GM19452 (cell line): ENCODE results near the gene CORO1C.
A peak's percentile ranks its signal among the peaks of the same experiment; 100 is the strongest.
"Not testable (repeated sequence)": the region's sequence is repeated elsewhere in the genome, so short reads cannot be mapped to it uniquely, and the experiment has no call there.

Source experiments
- ATAC-seq: cut with Tn5 transposase; IDR thresholded peaks from one replicate; pipeline ENCODE4 v1.9.1; 2021; ENCODE audit not compliant: unreplicated experiment

The CORO1C gene

GRCh38 chr12:108679106-108679681 is 52.1 kb downstream of the CORO1C start:
- no peak for ATAC-seq

DNA sequence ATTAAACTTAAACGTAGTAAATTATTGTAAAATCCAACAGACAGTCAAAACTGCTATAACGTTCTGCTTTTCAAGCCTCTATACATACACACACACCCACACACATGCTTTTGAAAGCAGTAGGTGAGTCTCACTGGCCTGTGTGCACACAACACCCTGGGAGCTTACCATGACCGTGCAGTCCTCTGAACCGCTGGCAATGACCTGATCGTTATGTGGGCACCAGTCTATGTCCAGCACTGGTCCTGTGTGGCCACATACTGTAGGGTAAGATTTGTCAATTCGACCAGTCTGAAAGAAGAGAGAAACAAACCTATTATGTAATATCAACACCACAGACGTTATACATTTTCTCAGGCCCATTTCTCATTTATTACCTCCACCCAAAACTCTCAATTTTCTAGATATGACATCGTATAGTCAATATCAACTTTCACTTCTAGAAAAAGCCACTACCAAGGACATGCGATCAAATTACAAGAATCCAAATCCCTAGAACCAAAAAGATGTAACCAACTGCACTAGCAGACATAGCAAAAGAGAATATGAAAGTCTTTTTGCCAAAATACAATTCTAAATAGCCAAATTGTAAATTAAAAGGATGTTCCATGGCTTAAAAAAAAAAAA is 53.1 kb downstream of the CORO1C start:
- ATAC-seq, result no peak

GRCh38 chr12:108677381-108677780 is 53.9 kb downstream of the CORO1C start:
- ATAC-seq, result no peak

GRCh38 chr12:108676707-108677106 is 54.6 kb downstream of the CORO1C start:
- ATAC-seq, result no peak

DNA sequence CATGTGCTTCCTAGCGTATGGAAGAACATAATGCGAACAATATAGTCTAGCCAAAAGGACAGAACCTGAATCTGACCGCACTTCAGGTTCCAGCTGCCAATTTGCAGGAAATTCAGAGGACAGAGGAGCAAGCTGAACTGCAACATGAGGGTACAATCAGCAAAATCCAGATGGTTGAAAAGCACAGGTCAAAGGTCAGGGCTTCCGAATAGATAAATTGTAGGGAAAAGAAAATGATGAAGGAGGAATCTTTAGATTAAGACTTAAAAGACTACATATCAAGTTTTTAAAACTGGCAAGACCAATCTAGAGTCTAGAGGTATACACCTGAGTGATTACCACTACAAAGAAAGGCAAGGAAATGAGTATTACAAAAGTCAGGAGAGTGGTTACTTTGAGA is 55.5 kb downstream of the CORO1C start:
- no peak for ATAC-seq

DNA sequence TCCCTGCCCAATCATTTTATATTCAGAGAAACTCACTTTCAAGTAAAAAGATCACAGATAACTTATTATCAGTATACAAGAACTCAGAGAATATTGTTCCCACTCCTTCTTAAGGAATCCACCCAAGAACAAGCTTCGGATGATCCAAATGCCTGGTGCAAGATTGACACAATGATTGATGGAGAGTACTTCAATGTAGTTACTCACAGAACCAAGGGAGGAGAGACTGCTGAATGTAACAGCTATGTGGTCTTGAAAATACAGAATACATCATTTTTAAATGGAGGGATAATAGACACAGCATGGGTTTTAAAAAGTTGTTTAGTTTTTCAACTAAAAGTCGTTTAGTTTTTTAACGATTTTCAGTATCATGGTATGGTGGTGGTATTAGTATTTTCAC is 59.3 kb downstream of the CORO1C start:
- no peak for ATAC-seq

GRCh38 chr12:108671110-108671509 is 60.2 kb downstream of the CORO1C start:
- ATAC-seq, result no peak

DNA sequence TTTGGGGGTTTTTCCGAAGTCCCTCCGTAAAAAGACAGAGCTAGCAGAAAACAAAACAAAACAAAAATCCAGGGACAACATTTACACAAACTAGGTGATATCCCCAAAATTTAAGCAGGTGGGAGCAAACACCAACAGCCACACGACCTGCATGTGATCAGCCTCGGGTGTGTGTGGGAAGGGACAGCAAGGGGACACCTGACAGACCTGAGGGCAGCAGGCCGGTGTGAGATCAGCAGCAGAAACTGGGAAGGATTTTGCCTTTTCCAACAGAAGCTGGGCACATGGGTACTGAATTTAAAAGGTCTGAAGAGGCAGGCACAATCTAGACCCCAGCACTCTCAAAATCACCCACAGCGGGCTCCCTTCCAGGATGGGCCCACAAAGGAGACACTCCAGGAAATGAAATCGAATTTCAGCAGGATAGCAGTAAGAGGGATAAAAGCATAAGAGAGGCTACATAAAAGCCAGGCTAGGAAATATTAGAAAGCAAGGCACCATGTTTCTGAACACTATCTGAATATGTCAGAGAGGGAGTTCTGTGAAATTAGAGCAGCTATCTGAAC is 61.2 kb downstream of the CORO1C start:
- no peak for ATAC-seq

GRCh38 chr12:108668542-108668941 is 62.8 kb downstream of the CORO1C start:
- no peak for ATAC-seq

GRCh38 chr12:108668063-108668462 is 63.3 kb downstream of the CORO1C start:
- ATAC-seq, result no peak

DNA sequence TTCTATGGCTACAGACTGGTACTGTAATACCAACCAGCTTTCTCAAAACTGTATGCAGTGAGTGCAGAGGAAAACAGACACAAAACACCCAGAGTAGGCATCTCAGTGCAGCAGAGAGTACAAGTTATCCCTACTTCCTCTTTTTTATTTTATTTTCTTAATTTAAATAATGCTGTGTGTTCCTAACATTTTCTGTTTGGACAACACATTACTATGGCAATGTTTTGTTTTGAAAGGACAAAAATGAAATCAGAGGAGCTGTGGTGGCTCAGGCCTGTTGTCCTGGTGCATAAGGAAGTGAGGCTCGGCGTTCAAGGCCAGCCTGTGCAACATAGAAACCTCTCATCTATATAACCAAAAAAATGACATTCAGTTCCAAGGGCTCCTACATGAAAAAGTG is 64.0 kb downstream of the CORO1C start:
- no peak for ATAC-seq

- no peak for ATAC-seq
Measured at GRCh38 chr12:108666401-108666881, 64.9 kb downstream of the CORO1C start.

- ATAC-seq, result no peak
Measured at GRCh38 chr12:108665608-108666202, 65.6 kb downstream of the CORO1C start.

GRCh38 chr12:108664338-108665258 is 66.7 kb downstream of the CORO1C start:
- ATAC-seq, result peak; percentile 72

GRCh38 chr12:108663324-108664015 is 67.8 kb downstream of the CORO1C start:
- no peak for ATAC-seq

DNA sequence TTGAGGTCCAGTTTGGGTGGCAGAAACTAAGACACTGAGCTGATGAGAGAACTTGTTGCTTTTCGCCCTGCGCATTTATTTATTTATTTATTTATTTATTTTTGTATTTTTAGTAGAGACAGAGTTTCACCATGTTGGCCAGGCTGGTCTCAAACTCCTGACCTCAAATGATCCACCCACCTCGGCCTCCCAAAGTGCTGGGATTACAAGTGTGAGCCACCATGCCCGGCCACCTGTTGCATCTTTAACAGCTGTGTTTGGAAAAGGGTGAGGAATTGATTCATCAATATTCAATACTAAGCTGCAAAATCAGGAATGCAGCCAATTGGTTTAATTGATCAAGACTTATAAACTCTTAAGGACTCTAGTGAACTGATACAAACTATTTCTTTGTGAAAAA is 73.2 kb downstream of the CORO1C start:
- ATAC-seq, result not testable (repeated sequence)

DNA sequence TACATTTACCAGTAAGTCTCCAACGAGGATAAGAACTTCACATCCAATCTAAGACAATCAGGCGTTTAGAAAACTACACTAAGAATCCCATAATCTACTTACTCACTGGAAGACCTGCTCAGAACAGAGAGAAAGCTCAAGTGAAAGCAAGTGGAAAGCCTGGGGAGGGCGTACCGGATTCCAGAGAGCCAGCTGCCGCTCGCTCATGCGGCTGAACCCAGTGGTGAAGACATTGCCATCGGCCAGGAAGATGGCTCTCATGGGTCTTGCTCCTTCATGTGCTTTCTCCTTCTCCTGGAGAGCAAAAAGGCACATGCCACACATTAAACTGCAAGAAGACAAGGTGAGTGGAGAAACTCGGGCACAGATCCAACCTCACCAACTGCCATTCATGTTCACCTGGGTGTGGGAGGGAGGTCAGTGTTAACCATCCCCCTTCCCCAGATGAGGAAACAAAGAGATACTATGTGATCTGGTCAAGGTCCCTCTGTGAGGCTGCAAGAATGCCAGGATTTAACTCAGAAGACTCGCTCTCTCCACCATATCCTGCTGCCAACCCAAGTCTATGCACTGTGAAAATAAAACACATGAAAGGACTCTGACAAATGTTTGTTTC is 74.1 kb downstream of the CORO1C start:
- ATAC-seq, result no peak

- ATAC-seq, result not testable (repeated sequence)
Measured at GRCh38 chr12:108656247-108656646, 75.1 kb downstream of the CORO1C start.

GRCh38 chr12:108655812-108656175 is 75.5 kb downstream of the CORO1C start:
- ATAC-seq, result not testable (repeated sequence)

DNA sequence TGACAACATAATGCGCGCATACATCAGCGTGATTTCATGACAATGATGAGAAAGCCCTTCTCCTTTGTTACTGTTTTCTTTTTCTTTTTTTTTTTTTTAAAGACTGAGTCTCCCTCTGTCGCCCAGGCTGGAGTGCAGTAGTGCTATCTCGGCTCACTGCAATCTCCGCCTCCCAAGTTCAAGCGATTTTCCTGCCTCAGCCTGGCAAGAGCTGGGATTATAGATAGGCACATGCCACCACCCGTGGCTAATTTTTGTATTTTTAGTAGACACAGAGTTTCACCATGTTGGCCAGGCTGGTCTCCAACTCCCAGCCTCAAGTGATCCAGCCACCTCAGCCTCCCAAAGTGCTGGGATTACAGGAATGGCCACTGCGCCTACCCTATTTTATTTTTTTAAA is 76.7 kb downstream of the CORO1C start:
- ATAC-seq, result not testable (repeated sequence)
